Superior temporal gyrus (tissue), 1 donor: Measurements from ENCODE around the gene MYH9.
A peak's percentile ranks its signal among the peaks of the same experiment; 100 is the strongest.

Source experiments
- DNase-seq: peaks from one replicate; pipeline ENCODE4 v3.0.0-alpha.2; 2016; ENCODE audit errors: extremely low spot score

Gene MYH9

GRCh38 chr22:36331306-36331911, 56.4 kb downstream of the MYH9 start:
- DNase-seq, result peak; percentile 62

DNA sequence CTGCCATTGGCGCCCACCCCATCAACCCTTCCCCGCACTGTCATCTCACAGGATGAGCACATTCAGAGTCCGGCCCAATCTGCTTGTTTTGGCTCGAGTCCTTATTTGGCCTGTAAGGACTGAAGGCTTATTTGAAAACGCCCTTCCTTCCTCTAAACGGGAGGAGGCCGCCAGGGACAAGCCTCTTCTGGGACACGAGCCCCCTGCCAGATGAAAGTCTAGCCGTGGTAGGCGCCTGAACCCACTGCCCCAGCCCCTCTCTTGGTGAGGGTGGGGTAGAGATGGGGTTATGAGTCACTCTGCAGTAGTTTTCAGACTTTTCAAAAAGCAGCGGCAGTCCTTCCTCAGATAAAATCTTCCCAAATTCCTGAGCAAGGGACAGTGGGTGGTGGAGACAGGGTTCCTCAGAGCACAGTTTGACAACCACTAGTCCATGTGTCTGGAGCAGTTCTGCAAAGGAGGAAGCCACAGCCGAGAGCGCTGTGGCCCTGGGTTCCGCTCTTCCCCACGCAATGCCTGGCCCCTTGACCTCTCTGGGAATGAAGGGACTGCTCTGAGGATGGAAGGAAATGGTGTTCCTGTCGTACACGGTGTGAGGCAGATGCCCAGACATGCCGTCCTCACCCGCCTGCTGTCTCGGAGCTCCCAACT, 57.0 kb downstream of the MYH9 start:
- no peak for DNase-seq

- DNase-seq, result peak; percentile 14
Measured at GRCh38 chr22:36330127-36330526, 57.6 kb downstream of the MYH9 start.

- peak; percentile 45 for DNase-seq
Measured at GRCh38 chr22:36329254-36330078, 58.3 kb downstream of the MYH9 start.

DNA sequence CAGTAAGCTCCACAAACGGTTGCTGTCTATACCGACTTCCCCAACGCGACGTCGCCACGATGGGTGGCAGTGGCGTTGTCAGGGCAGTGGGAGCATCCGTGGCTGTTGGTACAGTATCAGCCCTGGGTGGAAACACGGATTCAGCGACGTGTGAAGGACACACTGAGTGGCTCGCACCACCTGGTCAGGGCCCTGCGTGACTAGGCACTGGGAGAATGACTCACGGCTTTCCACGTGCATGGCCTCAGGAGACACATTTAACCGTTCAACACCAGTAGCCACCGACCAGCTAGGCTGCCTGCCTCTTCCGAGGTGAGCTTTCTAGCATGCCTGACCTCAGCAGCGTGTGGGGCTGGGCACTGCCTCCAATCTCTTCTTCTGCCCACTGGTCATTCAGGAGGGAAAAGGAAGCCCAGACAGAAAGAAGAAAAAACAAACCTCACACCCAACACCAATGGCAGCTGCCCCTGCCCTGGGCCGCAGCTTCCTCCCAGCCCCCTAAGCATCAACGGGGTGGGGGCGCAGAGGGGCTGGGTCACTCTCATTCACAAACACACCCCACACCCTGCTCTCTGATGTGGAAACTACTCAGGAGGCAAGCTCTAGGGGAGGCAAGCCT, 59.0 kb downstream of the MYH9 start:
- DNase-seq, result peak; percentile 29

DNA sequence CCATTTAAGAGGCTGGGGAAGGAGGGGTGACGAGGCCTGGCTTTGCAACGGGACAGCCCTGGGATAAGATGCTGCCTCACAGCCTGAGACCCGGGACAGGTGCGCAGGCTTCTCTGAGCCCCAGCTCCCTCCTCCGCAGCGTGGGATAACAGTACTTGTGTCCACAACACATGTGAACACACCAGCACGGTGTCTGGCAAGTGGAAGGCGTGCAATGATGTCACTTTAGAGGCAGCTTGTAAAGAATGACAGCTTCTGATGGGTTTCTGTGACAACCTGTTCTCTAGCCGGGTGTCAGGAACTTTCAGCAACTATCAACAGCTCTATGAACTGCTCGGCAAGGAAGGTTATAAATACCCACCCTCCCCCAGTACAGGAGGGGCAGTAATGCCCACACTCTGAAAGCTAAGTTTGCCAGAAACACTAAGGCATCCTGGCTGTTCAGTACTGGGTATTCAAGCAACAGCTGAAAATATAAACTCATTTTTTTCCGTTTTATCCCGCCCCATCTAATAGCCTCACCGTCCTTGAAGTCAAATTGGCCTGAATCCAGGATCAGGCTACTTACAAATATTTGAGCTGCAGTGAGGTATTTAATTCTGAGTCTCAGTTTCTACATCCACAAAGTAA, 59.7 kb downstream of the MYH9 start:
- peak; percentile 45 for DNase-seq

- DNase-seq, result no peak
Measured at GRCh38 chr22:36326178-36327161, 61.3 kb downstream of the MYH9 start.

GRCh38 chr22:36325154-36326031, 62.4 kb downstream of the MYH9 start:
- DNase-seq, result peak; percentile 19

DNA sequence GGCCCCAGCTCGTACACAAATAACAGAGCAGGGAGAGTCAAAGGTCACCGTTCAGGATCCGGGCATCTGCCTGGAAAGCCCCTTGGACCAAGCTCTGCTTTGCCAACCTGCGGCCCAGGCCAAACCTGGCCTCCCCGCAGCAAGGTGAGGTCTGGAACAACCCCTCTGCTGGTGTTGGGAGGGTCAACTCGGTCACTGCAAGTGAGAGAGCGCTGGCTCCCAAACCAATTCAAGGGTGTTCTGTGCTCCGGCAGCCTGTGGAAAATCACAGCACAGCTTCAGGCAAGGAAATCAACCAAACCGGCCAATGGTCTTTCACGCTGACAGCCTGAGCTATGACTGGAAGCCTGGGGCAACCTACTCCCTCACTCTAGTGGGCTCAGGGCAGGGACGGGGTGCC, 63.4 kb downstream of the MYH9 start:
- peak; percentile 17 for DNase-seq

DNA sequence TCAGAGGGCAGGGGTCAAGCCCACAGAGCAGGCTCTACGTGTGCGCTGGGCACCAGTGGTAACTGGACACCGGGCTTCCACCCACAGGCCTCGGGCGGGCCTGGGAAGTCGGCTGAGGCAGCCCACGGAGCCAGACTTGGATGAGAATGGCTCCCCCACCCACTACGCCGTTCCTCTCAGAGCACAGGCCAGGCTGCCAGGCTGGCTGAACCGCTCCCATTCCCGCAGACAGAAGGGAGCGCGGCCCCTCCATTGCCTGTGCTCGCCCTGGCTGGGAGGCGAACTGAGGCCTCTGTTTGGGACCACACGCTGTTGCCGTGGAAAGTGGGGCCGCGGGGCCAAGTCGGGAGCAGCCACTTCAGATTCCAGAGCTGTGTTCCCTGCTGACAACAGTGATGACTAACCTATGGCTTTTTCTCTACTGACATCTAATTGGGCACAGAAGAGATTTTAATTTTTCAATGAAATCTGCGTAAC, 63.9 kb downstream of the MYH9 start:
- DNase-seq, result peak; percentile 15

DNA sequence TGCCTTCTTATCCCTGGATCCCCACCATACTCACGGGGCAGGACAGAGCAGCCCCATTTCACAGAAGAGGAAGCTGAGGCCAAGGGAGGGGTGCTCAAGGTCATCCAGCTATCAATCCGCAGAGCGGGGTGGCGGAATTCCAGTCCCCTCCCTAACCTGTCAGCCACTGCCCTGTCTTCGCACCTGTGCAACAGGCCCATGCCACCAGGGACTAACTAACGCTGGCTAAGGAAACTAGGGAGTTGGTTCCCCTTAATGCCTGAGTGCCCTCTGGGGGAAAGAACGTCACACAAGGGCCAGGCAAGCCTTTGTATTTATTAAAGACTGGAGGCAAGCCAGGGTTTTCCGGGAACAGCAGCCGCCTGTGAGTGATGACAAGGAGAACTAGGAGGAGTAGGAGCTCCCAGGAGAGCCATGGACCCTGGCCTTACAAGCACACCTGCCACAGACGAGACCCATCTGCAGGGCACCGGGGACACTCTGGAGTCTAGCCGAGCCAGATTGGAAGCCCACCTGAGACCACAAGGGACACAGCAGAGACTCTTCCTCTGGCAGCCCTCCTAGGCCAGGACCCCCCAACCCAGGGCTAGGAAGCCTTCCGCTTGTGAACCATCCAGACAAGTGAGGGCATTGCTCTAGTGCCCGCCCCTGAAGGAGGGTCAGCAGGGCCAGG, 64.4 kb downstream of the MYH9 start:
- peak; percentile 80 for DNase-seq

DNA sequence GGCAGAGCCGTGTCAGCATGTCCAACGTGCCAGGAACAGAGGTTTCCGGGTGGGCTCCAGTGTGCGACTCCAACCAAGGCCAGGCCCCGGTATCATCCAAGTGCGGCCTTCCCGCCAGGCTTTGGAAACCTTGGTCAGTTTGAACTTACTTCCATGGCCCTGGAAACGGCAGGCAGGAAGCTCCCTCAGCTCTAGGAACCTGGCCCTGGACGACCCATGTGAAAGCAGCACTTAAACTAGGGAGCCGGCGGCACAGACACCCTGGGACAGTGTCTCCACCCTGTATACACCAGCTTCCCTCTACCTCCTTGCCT, 65.2 kb downstream of the MYH9 start:
- DNase-seq, result no peak

DNA sequence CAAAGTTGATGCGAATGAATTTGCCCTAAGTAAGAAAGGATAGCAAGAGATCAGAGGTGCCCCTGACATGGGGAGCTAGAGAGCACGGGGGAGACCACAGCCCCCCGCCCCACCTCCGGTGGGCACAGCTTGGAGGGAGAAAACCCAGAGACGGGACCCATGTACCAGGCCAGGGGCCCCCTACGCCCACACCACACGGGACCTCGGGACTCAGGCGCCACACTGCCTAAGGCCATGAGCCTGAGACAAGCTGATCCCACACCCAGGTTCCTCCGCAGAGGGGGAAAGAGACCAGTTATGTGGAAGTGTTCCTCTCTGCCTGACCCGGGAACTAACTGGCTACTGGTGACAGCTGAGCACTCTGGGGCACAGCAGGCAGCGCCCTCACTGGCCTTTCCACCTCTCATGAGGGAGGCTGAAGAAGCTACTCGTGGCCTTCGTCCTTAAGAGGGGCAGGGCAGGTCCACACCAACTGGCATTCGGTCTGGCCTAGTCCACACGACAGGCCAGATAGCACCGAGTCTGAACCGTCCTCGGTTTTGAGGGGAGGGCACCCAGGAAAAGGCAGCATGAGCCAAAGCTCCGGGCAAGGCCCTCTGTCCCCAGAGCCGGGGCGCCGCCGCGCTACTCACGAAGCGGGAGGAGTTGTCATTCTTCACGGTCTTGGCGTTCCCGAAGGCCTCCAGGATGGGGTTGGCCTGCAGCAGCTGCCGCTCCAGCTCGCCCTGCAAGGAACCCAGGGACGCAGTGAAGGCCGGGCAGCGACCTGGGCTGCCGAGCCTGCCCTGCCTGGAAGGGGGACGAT, 65.8 kb downstream of the MYH9 start:
- no peak for DNase-seq

- DNase-seq, result no peak
Measured at GRCh38 chr22:36320553-36320952, 67.2 kb downstream of the MYH9 start.

DNA sequence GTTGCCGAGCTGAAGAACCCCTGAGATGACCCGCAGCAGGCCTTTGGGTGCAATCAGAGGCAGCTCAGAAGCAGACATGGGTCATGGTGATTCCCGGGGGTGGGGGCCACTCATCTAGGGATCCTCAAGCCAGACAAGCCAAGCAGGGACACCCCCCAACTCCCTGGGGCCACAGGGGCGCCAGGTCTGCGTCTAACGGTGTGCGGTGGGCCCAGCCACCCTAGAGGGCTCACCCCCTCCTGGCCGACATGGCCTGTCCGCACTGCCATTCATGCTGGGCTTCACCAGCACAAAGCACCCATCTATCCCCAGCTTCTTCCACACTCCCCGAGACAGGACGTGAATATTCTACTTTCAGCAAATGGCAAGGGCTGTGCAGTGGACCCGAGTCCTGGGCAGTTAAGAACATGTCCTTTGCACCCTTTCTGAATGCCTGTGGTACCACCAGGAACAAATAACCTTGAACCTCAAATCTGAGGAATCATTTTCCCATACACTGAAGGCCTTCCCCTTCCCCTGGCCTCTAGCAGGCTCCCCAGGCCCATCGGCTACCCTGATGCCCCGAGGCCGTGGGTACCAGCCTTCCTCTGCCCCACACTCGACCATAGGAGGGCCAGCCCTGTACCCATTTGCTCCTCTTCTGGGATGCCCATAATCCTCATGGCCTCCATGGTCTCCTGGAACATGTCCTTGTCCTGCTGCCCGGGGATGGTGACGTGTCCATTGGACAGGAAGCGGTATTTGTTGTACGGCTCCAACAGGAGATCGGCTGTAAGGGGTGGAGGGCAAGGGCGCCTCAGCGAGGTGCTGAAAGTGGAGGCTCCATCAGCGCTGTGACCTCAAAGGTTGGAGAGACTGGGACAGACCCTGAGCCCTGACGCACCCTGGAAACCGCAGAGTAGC, 67.9 kb downstream of the MYH9 start:
- DNase-seq, result no peak

DNA sequence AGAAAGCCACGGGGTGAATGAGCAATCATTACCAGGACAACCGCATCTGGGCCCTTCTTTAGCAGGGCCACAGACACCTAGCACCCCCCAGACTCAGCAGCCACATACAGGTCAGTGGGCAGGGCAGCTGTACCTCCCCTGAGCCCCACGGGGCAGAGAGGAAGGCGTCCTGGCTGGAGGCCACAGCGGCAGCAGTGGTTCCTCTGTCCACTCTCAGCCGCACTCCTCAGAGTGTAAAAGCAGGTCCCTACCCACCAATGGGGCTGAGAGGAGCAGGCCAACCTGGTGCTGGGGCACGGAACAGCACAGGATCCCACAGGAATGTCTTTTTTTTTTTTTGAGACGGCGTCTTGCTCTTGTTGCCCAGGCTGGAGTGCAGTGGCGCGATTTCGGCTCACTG, 69.3 kb downstream of the MYH9 start:
- no peak for DNase-seq

GRCh38 chr22:36317658-36318271, 70.0 kb downstream of the MYH9 start:
- peak; percentile 9 for DNase-seq
